ENCODE data around the gene WFS1.

Gene WFS1, protein sequence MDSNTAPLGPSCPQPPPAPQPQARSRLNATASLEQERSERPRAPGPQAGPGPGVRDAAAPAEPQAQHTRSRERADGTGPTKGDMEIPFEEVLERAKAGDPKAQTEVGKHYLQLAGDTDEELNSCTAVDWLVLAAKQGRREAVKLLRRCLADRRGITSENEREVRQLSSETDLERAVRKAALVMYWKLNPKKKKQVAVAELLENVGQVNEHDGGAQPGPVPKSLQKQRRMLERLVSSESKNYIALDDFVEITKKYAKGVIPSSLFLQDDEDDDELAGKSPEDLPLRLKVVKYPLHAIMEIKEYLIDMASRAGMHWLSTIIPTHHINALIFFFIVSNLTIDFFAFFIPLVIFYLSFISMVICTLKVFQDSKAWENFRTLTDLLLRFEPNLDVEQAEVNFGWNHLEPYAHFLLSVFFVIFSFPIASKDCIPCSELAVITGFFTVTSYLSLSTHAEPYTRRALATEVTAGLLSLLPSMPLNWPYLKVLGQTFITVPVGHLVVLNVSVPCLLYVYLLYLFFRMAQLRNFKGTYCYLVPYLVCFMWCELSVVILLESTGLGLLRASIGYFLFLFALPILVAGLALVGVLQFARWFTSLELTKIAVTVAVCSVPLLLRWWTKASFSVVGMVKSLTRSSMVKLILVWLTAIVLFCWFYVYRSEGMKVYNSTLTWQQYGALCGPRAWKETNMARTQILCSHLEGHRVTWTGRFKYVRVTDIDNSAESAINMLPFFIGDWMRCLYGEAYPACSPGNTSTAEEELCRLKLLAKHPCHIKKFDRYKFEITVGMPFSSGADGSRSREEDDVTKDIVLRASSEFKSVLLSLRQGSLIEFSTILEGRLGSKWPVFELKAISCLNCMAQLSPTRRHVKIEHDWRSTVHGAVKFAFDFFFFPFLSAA

DNA sequence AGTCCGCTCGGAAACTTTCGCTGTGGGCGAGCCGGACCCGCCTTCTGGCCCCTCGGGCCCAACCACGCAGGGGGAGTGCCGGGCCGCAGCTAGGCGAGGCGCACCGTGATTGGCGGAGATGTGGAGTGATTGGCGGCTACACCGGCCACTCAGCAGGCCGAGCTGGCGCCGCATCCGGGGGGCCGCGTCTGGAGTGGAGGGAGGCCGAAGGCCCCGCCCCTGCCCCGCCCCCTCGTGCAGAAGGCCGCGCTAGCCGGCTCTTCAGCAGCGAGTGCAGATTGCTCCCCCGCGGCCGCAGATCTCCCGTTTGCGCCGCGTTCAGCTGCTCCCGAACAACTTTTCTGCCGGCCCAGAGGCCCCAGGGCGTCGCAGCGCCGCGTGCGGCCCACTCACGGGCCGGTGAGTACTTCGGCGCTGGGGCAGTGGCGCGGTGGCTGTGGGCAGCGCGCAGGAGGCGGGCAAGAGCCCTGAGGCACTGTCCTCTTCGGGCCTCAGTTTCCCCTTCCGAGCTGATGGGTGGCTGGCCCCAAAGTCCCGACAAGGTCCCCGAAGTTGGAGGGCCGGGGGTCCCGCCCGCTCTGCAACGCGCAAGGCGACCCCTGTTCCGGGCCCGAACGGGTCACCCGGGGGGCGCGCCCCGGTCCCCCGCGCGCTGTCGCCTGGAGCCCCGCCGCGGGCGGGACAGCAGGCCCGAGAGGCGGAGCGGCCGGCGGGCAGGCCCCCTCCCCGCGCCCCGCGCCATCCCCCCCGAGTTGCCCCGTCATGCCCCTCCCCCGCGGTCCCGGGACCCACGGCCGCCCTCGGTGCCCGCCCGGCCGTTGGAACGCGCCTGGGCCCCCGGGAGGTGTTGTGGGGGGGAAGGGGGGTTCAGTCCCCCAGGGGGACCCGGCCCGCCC lies at the start of gene WFS1:
TSS of gene WFS1 (plus strand) at position 235 of the 896 bp plus-strand sequence. CDS start 7,606 bp downstream, outside the sequence.
- DNase-seq (ENCODE audit: extremely low spot score, insufficient read length, low read depth) (peak; percentile 100), FAIRE-seq (peak; percentile 95)

DNA sequence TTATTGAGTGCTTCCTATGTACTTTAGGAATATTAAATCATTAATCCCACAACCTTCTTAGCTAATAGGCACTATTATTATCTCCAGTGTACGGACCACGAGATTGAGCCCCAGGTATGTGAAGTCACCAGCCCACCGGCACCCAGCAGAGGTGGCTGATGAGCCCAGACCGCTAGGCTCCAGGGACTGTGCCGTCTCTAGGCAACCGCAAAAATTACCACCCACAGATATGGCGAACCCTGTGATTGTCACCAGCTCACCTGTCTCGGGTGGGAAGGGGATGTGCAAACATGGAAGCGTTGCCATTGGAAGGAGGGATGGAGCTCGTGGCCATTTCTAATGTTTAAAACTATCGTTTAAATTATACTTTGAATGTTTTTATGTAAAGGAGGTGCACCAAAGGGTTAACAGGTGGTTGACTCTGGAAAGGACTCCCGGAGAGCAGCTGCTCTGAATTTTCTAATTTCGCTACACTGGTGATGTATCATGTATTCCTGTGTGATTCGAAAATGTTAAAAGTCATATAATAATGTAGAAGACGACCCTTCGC lies 48.3 kb upstream of the WFS1 start:
- FAIRE-seq (no peak), DNase-seq (ENCODE audit: extremely low spot score, insufficient read length, low read depth) (no peak)

DNA sequence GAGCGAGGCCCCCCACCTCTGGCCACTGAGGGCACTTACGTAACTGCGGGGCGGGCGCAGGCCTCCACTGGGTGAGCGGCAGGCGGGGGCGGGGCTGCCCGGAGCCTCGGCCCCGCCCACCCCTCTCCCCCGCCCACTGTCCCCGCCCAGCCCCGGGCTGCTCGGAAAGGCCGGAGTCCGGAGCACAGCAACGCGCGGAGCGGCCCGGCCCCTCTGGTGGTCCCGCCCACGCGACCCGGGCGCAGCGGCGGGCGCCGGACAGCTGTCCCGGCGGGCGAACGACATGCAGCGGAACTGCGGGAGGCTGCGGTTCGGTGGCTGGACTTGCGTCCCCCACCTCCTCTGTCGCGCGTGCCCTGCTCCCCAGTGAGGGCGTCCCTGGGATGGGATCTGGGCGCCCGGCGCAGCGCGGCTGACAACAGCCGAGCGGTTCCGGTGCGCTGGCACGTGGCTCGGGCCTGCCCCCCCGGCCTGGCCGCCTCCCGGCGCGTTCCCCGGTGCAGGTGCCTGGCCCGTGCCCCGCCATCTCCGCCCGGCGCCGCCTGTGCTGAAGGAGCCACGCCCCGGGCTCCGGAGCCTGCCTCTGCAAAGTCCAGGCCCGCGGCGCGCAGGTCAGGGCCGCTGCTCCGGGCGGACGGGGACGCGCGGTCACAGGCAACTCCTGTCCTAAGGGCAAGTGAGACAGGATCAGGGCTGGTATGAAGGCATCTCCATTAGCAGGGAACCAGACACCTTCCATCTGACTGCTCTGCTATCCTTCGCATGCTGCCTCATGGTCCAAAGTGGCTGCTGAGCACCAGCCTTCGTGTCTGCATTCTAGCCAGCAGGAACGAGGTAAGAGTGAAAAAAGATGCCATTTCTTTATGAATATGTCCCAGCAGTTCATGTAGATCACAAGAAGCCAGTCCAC lies 47.5 kb upstream of the WFS1 start:
- no peak for FAIRE-seq
- no peak for DNase-seq (ENCODE audit: extremely low spot score, insufficient read length, low read depth)

DNA sequence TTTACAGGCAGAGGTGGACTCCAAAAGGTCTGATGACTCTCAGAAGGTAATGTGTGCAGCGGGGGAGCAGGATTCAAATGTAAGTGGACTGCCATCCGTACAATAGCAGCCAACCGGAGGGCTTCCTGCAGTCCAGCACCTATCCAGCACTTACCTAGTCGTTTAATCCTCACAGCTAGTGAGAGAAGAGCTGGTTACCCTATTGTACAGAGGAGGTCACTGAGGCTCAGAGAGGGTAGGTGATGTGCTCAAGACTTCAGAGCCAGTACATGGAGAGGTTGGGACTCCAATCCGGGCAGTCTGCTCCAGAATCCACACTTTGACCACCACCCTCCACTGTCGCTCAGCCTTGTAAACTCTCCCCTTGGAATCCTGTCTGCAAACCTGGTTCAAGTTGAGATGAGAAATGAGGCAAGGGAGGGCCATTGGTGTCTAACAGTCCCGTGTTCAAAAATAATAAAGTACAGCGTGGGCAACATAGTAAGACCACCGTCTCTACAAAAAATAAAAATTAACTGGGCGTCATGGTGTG lies 46.8 kb upstream of the WFS1 start:
- no peak for FAIRE-seq
- DNase-seq (ENCODE audit: extremely low spot score, insufficient read length, low read depth): no peak

DNA sequence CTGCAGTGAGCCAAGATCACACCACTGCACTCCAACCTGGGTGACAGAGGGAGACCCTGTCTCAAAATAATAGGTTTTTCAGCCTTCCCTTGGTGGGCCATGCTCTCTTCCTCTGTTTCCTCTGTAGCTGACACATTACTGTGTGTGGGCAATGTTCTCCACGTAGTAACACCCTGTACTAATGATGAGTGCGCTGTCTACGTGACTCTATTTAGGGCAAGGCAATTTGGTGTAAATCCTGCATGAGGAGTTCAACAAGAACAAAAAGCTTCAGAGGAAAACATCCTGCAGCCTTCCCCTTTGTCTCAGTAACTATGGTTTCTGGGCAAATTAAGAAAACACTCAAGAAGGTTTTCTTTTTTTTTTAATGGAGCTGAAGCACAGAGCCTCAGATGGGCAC lies 44.9 kb upstream of the WFS1 start:
- no peak for FAIRE-seq
- DNase-seq (ENCODE audit: extremely low spot score, insufficient read length, low read depth): no peak

DNA sequence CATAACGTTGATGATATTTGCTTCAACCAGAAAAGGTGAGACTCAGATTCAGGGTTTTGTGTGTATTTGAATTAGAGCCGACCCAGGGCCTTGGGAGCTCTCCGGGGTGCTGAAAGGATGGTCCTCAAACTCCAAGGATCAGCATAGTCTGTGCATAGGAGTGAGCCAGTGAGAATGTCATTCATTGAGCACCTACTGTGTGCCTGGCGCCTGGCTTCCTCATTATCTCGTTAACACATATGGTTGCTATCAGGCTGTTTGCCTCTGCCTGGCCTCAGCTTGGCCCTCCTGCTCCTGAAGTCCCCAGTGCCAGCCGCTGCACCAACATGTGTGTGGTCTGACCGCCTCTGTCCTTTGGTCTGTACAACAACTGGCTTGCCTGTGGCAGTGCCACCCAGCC lies 44.2 kb upstream of the WFS1 start:
- no peak for DNase-seq (ENCODE audit: extremely low spot score, insufficient read length, low read depth)

DNA sequence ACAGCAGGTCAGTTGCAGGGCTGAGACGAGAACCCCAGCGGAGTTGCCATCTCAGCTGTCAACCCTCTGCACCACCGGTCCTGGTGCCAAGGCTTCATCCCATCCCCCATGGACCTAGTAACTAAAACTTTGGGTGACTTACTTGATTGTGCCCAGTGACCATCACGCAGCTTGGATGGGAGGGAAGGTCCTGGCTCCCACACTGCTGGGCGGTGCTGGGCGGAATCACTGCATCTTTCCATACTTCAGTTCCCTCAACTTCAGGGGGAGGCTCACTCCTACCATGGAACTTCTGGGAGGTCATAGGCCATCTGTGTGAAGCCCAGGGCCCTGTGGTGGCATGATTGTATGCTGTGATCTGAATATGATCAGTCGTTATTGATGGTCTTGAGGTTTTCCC lies 43.1 kb upstream of the WFS1 start:
- FAIRE-seq: no peak

More for the DNA sequence above, 44.2 kb upstream of the WFS1 start:
- peak; percentile 26 for FAIRE-seq

DNA sequence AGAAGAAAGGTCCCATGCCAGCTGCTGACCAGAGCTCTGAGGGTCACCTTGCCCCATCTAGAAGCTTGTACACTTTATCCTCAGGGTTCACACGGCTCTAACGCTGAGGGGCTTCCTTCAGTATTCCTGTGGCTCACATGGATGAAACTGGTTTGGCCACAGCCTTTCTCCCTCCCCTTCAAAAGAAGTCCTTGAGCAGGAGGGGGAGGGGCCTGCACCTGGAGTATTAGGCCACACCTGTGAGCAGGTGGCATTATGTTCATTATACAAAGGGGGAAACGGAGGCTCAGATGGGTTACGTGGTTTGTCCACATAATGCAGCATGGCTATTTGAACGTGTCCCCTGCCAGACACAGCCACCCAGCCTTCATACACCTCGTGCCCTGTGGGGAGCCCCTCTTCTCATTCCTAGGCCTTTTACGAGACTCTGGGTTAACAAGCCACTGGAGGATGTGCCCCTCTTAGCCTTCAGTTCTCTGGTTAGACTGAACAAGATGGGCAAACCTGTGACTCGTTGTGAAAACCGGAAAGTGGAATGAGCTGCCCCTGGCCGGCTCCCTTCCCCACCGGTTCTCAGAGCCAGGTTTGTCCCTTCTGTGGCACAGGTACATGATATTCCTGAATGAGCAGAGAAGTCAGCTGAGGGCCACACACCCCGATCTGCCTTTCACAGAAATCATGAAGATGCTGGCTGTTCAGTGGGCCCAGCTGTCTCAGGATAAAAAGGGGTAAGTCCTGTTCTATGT lies 42.1 kb upstream of the WFS1 start:
- no peak for DNase-seq (ENCODE audit: extremely low spot score, insufficient read length, low read depth)
- FAIRE-seq: no peak

More for the DNA sequence above, 43.1 kb upstream of the WFS1 start:
- no peak for DNase-seq (ENCODE audit: extremely low spot score, insufficient read length, low read depth)

DNA sequence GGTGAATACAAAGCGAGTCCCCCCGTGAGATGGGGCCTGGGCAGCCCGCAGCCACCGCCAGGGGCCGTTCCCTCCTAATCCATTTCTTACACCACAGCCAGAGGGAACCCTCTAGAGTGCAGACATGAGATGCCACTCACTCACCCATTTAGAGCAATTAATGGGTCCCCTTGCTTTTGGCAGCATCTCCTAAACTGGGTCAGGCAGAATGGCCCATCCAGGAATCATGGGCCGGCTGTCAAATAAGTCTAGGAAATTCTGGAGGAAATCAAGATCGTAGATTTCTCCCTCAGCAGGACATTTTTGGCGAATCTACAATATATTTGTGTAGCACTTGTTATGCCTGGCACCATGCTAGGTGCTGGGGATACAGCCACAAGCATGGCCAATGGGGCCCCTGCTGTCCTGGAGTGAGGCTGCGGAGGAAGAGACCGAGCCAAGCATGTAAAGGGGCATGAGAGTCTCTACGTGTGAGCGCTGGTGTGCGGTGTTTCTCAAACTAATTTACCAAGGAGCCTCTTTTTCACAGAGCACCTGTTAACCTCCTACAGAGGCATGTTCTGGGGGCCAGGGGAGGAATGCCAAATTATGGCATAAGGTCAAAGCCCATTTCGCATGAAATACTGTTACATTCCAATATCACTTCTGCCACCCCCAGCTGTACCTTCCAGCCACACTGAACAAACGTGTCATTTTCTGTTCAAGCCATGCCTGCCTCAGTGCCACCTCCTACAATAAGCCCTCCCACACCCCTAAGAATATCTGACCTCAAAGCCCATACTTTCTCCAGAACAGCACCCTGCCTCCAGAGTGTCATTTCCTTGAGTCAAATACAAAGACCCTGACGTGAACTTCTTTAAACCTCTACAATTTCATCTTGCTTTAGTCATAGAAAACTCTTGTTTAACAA lies 41.2 kb upstream of the WFS1 start:
- DNase-seq (ENCODE audit: extremely low spot score, insufficient read length, low read depth) (no peak), FAIRE-seq (no peak)

DNA sequence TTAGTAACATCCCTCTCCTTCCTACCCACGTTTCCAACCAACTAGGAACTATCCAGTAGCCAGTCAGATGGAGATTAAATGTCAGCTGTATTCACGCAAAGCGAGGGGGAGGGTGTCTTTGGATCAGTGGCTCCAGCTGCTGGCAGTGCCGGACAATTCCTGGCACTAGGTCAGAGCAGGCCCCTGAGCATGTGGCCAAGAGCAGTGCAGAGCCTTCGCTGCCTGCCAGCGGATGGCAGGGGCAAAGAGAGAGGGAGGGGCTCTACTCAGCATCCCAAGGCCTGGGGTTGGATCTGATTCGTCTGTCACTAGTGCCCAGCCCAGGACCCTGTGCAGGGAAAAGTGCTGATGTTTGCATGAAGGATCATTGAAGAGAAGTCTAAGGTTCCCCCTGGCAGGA lies 40.6 kb upstream of the WFS1 start:
- FAIRE-seq (no peak), DNase-seq (ENCODE audit: extremely low spot score, insufficient read length, low read depth) (no peak)

DNA sequence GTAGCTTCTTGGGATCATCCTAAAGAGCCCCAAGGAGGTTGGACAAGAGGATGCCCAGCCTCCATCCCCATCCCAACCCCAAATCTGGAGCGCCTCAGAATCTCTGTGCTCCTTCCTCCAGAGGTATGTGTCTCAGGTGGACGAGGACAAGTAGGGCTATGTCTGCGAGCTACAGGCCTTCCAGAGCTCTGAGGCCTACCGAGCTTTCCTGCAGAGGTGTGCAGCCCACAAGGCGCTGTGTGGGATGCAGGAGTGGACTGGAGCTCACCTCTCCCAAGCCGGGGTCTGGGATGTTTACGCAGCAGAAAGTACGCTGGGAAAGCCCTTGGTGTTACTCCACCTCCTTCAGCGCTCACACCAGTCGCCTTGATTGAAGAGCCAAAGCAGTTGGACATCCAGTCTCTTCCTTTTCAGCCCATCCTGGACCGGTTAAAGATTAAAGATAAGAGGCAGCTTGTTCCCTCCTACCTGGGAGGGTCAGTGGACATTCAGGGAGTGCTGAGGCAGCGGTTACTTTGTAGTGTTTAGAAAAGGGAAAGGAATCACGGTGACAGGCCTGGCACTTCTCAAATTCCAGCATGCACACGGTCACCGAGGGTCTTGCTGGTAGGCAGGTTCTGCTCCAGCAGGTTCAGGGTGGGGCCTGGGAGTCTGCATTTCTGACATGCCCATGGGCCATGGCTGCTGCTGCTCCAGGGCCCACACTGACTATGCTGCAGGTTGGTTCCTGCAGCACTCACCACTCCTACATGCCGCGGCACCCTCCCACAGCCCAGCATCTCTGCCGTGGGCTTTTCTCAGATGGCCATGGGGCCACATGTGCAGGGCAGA lies 39.8 kb upstream of the WFS1 start:
- FAIRE-seq (no peak), DNase-seq (ENCODE audit: extremely low spot score, insufficient read length, low read depth) (no peak)

DNA sequence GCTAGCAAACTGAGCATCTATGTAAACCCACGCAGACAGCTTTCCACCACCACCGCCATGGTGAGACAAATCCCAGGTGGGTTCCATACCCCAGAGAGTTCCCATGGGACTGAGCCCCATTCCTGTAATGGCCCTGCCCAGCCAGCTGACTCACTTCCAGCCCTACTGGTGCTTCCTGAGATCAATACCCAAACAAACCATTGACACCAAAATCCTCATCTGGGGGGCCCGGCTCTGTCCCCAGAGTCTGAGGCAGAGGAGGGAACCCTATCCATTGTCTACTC lies 39.2 kb upstream of the WFS1 start:
- no peak for DNase-seq (ENCODE audit: extremely low spot score, insufficient read length, low read depth)
- no peak for FAIRE-seq

DNA sequence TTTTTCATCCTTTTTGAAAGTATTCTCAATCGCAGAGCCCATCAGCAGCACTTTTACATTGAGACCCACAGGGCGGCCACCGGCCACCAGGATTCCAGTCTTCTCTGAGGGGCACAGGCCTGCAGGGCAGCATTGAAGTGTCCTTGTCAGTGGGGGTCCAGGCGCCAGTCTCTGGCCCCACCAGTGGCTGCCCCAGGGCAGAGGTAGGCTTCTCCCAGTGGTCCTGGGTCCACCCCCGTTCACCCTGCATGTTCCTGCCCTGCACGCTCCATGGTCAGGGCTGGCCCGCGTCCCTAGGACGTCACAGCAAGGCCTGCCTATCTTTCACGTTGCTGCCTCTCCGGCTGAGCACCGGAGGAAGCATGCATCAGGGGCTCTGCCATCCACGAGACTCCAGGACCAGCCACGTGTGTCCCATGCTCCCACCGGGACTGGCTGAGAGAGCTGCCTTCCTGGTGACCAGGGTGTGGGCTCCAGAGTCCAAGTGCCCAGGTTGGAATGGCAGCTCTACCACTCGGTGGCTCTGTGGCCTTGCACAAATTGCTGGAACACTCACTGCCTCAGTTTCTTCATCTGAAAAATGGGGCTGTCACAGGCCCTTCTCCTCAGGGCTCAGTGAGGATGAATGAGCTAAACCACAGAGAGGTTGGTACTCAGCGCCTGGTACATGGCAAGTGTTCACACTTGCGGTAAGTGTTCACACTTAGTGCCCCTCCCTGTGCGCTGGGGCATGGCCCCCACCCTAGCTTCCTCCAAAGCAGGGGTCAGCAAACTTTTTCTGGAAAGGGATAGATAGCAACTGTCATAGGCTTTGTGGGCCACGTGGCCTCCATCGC lies 38.6 kb upstream of the WFS1 start:
- DNase-seq (ENCODE audit: extremely low spot score, insufficient read length, low read depth): no peak
- no peak for FAIRE-seq

DNA sequence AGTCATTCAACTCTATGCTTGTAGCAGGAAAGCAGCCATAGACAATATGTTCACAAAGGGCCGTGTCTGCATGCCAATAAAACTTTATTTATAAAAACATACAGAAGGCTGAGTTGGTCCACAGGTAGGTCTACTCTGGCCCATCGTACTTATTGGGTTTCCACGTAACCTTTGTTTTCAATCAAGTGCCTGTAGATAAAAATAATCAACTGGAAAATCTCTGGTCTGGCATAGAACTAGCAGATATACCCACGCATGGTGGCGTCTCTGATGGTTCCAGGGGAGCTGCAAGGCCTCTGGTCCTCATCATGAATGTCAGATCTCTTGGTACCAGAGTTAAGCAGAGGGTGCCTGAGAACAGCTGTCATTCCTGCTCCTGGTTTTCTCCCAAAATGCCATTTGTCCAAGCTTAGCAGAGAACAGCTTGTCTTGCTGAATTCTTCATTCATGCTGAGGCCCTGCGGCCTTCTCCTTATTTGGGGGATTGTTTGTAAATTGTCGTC lies 37.9 kb upstream of the WFS1 start:
- FAIRE-seq: no peak
- no peak for DNase-seq (ENCODE audit: extremely low spot score, insufficient read length, low read depth)

Measured in GM18507 (cell line).